ENCODE results near the gene NUDT14. TPM values are rescaled to one million over a fixed set of nuclear protein-coding genes. Genes with fewer than 3 reads are reported as not detected.

The NUDT14 gene
- total and polyA plus RNA-seq, 2 experiments from 2014 or later, result 14.8 to 38.4 TPM

GRCh38 chr14:105132921-105133654, 48.0 kb downstream of the NUDT14 start:
- ATAC-seq (no peak), DNase-seq (ENCODE audit: low spot score) (no peak)
- Mint-ChIP-seq H3K9me3 (peaks cover 9% of the 10 kb centered on the region; the same call in 2 of the 3 replicates), H3K27me3 (ENCODE audit: insufficient read depth, low read depth, poor library complexity) (peaks cover 5% of the 10 kb centered on the region), H3K4me3 (no peak overlapping the region), H3K4me1 (no peaks in the 10 kb centered on the region; the same call in 2 of the 3 replicates), H3K27ac (no peak overlapping the region), H3K36me3 (ENCODE audit: low read depth) (no peaks in the 10 kb centered on the region)
- Histone ChIP-seq H3K4me3 (no peak overlapping the region), H4K20me1 (replicated peaks; ENCODE audit: insufficient read depth) (no peaks in the 10 kb centered on the region), H3K4me2 (no peak overlapping the region), H3F3A (replicated peaks; ENCODE audit: low read depth) (no peaks in the 10 kb centered on the region), H2AFZ (no peak overlapping the region), H3K4me1 (ENCODE audit: insufficient read depth) (no peaks in the 10 kb centered on the region), H3K9me2 (ENCODE audit: insufficient read depth) (no peaks in the 10 kb centered on the region), H3K36me3 (ENCODE audit: insufficient read depth) (no peaks in the 10 kb centered on the region), H3K27ac (ENCODE audit: low read depth) (no peak overlapping the region), H3K79me2 (replicated peaks; ENCODE audit: insufficient read depth) (no peaks in the 10 kb centered on the region), H3K27me3 (ENCODE audit: insufficient read depth) (no peaks in the 10 kb centered on the region)
- no peak for TF ChIP-seq STAT1 (IDR thresholded peaks at IDR 0.05; ENCODE audit: unreplicated experiment)
- no peak for TF ChIP-seq EZH2phosphoT487 (IDR thresholded peaks at IDR 0.05; ENCODE audit: unreplicated experiment)
- TF ChIP-seq ZNF462 (CRISPR knock-in tag; IDR thresholded peaks at IDR 0.05), result no peak
- TF ChIP-seq ZNF331 (CRISPR knock-in tag; IDR thresholded peaks at IDR 0.05; ENCODE audit: low read depth), result no peak
- no peak for TF ChIP-seq POLR2AphosphoS5 (IDR thresholded peaks at IDR 0.05; ENCODE audit: low read depth)
- TF ChIP-seq REST (IDR thresholded peaks at IDR 0.05; ENCODE audit: unreplicated experiment), result no peak
- TF ChIP-seq JUNB (IDR thresholded peaks at IDR 0.05; ENCODE audit: unreplicated experiment), result no peak
- no peak for TF ChIP-seq NANOG (IDR thresholded peaks at IDR 0.05; ENCODE audit: borderline replicate concordance)
- no peak for TF ChIP-seq CREB1 (CRISPR knock-in tag; IDR thresholded peaks at IDR 0.05; ENCODE audit: low read depth)
- TF ChIP-seq ETS1 (IDR thresholded peaks at IDR 0.05), result no peak
- TF ChIP-seq ZNF114 (CRISPR knock-in tag; IDR thresholded peaks at IDR 0.05), result no peak
- TF ChIP-seq CTCF (conservative IDR thresholded peaks at IDR 0.05; ENCODE audit: low read depth in 2 of 2), result no peak
- TF ChIP-seq EZH2 (IDR thresholded peaks at IDR 0.05; ENCODE audit: low read depth, unreplicated experiment), result no peak
